ENCODE data around the gene PAX2.

PAX2 gene

DNA sequence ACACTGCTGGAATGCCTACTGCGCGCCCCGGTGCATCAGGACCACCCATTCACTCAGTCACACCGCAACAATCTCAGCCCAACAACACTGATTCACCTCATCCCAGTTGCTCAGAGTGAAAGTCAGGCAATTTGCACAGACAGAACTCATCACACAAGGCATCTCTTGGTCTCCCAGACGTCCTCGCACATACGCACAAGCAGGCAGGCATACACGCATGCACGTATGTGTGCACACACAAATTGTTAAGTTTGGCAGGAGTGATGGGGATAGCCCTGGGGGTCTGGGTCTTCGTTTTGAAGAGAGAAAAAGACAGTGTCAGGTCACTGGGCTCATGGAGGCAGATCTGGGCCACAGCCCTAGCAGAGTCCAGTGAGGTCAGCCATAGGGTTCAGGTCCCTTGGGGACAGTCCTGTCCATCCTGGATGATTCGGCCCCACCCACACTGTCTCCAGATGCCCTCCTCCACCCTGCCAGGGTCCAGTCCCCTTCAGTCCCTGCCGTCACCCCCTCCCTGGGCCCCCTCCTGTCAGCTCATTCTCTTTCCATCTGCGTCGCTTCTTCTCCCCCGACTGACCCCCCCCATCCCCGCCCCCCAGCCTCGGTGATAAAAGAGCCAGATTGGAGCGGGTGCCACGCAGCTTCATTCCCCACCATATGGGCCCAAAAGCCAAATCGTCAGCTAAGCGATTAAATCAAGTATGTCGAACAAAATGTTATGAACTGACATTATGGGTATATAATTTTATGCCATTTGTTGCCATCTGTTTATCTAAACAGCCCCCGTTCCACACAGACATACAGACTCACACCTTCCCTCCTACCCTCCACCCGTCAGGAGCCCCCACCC, 118.9 kb downstream of the PAX2 start:
- peak; percentile 85 for DNase-seq

DNA sequence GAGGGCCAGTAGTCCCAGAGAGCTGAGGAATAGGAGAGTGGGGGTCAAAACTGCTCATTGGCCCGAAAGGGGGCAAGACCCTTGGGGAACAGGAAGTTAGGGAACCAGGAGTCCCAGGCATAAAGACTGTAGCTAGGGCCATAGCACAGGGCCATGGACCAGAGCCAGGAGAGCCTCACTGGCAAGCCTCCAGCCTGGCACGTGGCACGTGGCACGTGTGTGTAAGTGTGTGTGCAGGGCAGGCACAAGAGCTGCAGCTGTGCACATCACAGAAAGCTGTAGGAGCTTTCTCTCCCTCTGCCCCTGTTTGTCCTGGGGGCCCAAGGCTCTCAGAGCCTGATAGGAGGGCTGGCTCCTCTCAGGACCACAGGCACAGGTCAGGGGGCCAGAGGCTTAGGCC, 119.6 kb downstream of the PAX2 start:
- DNase-seq: peak; percentile 82

DNA sequence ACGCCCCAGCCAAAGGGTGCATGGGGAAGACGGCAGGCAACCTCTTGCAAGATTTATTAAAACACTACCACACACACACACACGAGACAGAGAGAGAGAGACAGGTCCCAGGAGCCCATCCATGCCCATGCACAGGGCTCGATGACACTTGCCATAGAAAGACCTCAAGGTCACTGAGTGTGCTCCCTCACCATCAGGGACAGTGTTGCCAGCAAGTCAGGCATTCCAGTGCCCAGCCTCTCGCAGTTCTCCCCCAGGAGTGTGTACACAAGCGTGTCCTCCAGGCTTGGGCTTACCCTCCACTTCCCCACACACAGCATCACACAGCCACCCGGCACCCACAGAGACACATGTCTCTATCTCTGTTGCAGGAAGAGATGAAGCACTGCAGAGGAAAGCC, 120.6 kb downstream of the PAX2 start:
- no peak for DNase-seq

DNA sequence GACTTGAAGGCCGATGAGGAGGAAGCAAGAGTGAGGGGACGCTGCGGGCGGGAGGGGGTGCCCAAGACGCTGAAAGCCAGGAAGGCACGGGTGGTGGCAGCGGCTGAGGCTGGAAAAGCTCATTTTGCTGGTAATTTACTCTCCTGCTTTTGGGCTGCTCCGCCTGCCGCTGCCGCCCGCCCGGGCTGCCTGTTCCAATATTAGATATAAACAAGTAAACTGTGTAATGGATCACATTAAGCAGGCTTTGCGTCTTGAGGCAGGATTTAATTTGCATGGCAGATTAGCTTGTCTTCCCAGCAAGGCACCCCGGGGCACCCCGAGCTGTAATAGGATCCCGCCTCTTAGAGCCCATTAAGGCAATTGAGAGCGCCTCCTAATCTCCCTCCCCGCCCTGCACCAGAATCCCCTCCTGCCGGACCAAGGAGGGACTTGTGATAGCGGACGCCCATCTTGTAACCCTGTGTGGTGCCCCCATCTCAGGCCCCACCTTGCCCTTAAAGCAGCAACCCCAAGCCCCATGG, 121.3 kb downstream of the PAX2 start:
- DNase-seq: no peak

DNA sequence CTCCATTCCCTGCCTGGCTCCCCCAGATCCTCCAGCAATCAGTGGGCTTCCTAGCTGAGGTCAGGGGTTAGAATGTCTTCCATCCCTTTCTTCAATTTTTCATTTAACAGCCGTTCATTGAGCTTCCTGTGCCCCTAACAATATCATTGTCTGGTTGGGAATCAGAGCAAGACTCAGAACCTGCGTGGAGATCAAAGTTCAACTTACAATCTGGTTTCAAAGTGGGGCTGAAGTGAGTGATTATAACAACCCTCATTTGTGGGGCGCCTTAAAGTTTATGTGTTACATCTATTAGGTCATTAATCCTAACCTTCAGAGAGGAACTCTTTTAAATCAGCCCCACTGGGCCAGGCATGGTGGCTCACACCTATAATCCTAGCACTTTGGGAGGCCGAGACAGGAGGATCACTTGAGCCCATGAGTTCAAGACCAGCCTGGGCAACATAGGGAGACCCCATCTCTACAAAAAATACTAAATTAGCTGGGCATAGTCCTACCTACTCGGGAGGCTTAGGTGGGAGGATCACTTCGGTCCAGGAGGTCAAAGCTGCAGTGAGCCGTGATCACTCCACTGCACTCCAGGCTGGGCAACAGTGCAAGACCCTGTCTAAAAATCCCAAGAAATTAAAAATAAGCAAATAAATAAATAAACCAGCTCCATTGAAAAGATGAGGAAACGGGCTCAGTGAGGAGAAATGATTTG, 122.0 kb downstream of the PAX2 start:
- DNase-seq: no peak

DNA sequence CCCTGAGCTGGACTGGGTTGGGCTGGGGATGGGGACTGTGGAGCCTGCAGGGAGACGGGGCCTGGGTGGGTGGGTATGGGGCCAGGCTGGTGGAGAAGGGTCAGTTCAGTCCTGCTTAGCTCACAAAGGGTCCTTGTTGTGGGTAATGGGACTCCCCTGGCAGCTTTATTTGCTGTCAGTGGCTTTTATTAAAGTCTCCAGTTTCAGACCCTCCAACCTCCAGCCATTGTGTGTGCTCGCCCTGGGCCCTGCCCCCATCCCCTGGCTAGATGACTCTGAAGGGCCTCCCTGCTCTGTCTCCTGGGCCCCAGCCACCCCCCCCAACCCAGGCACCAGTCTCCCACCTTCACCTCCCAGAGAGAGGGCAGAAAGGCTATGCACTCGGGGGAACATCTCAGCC, 123.0 kb downstream of the PAX2 start:
- no peak for DNase-seq

DNA sequence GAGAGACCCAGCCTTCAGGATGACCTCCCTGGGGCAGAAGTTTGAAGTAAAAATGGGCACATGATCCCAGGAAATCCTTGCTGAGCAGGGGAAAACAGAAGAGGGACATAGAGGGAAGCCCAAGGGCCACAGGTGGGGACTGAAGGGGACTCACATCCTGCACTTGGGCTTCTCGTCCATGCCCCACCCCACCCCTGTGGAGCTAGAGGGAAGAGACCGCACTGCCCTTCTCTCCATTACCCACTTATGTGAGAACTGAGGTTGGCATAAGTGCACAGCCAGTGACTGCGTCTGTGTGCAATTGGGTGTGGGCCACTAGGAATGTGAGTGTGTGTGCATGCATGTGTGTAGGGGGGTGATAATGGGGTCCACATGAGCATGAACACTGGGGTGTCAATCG, 124.0 kb downstream of the PAX2 start:
- DNase-seq: no peak

DNA sequence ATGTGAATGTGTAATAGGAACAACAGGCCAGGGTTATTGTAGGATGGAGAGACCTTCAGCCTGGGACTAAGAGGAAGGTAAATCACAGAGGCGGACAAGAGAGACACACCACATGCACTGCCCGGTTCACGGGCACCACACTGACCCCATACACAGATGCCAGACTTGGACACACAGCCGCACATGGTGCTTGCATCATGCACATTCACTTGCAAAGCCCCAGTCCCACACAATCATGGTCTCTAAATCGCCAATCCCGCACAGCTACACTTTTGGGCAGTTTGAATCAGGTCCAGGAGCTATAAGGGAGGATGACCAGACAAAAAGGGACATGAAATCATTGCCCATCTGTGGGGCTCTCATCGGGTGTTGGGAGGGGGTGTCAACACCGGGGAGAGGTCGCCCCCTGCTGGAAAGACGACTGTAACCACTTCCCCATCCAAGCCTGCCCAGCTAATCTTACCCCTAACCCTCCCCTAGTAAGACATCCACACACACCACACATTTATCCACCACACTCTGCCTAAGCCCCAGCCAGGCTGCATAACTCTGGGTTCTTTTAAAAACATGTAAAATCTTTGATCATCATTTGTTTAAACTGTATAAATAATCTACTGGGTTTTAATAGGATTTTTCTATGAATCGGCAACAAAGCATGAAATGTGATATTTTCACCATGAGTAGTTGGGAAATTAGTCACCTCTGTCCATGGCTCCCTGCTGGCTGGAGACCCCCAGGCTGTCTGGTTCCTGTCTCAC, 126.8 kb downstream of the PAX2 start:
- peak; percentile 67 for DNase-seq

DNA sequence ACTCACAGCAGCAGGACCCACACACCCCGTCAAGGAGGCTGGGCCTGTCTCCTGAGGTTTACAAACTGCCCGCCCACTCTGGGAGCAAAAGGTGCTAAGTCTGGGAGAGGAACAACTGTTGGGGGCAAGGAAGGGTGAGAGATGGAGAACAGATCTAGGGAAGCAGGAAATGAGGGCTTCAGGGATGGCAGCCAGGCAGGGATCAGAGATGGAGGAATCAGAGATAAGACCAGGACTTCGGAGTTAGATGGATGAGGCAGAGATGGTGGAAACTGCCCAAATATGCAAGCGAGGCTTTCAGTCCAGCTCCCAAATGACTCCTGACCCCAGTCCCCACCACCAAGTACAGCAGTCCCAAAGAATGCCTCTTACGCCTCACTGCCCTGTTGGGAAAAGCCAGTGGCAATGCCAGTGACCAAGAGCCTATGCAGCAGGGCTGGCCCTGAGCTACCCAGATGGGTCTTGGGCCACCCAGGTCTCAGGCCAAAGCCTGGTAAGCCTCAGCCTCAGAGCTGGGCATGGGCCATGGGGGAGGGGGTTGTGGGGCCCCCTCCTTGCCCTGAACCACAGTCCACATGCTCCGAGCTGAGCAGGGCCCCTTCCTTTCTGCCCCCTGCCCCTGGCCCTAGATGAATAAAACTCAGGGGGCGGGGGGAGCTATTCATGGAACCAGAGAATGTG, 127.9 kb downstream of the PAX2 start:
- DNase-seq: no peak

DNA sequence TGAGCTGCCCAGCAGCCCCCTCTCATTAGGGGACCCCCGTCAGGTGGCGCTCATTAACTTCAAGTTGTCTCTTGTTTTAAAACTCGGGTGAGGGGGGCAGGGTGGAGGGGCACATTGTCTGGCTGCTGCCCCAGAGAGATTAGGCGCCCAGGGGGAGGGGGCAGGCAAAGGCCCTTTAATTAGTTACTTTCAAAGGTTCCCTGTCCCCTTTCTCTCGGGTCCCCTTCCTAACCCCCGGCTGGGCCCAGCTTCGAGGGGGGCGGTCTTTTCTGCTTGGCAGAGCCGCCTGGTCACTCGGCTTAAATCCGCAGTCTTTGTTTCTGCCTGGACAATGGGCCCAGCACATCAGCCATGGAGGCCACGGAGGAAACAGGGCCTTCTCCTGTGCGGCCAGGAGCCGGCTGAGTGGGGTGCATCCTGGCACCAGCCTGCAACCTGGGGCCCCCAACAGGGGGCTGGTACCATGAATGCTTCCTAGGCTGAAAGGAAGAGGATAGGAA, 128.5 kb downstream of the PAX2 start:
- no peak for DNase-seq

DNA sequence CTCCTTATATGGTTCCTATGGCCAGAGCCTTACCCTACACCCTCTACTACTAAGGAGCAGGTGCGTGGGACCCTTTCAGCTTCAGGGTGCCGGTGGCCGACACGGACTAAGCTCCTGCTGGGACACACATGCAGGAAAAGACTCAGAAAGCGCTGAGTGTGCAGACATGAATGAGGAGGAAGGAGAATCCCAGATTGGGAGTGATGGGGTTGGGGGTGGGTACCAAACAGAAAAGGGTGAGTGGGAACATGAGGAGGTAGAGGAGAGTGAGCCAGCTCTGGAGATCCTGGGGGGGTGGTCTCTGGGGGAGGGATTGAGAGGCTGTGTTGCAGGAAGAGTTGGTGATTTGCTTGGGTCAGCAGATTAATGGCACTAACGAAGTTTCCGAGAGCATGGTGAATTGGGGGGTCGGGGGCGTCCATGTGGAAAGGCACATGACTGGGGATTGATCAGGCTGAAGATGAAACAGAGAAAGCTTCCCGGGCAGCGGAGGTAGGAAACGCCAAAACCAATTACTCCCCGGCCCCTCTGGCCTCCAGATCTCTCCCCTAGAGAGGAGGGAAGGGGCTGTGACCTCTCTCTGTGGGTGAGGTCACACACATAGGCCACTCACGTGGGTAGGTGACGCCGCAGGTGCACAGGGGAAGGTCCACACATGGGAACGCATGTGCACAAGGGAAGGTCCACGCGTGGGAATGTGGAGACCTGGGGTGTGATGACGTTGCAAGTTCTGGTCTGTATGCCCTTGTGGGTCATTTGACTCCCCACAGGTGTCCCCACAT, 129.5 kb downstream of the PAX2 start:
- DNase-seq: no peak

DNA sequence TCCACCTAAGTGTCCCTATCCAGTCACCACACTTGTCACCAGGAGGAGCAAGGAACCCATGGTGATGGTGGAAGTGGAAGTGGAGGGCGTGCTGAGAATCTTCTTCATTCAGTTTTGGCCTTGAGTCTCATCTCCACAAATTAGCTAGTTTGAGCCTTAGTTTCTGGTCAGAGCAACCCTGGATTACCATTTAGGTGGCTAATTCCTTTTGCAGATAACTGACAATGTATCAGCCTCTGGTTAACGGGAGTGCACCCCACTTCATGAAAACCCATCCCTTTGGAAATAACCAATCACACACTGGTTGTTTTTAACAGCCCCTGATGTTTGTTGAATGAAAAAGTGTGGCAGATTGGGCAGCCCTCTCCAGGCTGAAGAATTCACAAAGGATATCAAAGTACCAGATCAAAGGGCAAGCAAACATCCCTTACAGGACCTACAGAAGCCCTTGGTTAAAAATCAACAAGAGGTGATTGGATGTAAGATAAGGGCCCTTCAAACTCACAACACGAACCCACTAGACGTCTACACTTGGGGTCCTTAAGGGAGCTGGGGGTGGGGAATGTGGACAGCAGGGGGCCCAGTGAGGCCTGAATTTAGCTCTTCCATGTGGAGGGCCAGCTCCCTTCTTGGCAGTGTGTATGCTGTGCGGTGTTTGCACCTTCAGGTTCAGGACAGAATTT, 130.2 kb downstream of the PAX2 start:
- DNase-seq: no peak

DNA sequence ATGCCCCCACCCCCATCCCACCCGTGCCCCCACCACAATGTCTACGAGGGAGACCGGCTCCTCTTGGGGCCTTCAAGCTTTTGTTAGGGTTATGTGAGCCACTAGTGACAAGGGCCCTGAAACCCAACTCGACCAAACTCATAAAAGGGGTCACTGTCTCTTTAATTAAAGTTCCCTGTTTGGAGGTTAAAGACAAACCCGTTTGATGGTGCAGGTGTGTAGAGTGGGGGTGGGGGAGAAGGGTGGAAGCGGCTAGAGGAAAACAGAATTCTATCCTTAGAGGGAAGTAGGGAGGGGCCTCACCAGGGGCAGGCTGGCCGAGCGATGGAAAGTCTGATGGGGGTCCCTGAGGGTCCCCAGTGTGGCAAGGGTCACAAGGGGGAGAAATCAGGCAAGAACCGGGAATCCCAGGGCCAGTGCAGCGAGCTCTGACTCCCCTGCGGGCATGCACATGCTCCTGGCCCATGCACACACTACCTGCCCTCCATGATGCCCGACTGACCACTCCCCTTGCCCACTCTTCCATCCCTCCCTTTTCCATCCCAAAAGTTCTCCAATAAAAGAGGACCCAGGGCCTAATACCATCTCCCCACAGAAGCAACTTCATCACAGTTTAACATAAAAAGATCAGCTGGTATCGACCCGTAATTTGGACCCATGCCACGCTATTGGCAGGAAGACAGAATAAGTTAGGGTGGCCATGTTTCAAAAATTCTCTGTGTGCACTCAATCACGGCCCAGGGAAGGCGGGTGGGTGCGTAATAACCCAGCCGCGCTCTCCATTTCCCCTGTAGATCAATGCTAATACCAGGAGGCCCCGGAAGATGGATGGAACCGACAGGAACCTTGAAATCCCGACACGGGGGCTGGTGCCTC, 131.4 kb downstream of the PAX2 start:
- DNase-seq: no peak

DNA sequence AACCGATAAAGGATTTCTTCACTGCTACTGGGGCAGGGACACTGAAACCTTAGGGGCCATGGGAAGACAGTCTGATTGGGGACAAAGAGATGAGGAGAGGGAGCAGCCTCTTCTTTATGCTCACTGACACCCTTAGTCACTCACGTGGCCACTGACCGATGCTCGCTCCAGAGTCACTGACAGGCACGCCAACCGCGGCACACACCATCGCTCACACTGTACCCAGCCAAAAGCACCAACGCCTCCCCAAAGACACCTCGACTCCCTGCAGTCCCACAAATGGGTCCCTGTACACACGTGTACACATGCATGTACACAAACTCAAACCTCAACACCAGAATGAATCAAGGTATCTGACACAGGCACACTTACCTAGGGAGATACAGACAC, 132.1 kb downstream of the PAX2 start:
- DNase-seq: no peak

DNA sequence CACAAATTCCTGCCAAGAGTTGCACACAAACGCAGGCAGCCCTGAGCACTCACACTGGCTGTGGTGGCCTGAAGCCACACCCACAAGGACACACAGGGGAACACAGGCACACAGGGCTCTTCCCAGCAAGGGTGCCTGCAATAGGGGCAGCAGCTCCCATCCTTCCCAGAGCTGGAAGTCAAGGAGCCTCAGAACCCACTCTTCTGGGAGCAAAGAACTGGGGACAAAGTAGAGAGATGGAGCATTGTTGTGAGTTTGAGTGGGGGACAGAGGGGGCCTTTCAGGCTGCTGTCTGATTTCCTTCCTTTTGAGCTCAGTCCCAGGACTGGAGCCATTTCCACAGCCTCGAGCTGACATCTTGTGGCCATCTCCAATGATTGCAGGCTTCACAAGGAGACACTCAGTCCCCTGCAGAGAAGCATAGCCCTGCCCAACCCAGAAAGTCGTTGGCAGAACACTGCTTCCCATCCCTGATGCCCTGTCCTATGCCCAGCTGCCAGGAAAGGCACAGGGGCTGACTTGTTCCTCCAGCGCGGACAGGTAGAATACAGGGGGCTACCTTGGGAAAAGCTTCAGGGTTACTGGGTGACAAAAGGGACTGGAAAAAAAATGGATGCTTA, 133.0 kb downstream of the PAX2 start:
- DNase-seq: peak; percentile 75

All from NCI-H1694 (cell line).